Stimulated activated CD4-positive, alpha-beta T cell treated with anti-CD3 and anti-CD28 coated beads, Interleukin-4, amount 100 ng/mL, for 48 hours (primary cell): ENCODE data around the gene OPRD1.
"Not testable (repeated sequence)": the region's sequence is repeated elsewhere in the genome, so short reads cannot be mapped to it uniquely, and the experiment has no call there.

Source experiments
- DNase-seq, 2 donors: peaks; one replicate each; pipeline ENCODE4 v3.0.0-alpha.2; 2020; ENCODE audit warnings: low read depth in 2 of 2

Gene OPRD1

DNA sequence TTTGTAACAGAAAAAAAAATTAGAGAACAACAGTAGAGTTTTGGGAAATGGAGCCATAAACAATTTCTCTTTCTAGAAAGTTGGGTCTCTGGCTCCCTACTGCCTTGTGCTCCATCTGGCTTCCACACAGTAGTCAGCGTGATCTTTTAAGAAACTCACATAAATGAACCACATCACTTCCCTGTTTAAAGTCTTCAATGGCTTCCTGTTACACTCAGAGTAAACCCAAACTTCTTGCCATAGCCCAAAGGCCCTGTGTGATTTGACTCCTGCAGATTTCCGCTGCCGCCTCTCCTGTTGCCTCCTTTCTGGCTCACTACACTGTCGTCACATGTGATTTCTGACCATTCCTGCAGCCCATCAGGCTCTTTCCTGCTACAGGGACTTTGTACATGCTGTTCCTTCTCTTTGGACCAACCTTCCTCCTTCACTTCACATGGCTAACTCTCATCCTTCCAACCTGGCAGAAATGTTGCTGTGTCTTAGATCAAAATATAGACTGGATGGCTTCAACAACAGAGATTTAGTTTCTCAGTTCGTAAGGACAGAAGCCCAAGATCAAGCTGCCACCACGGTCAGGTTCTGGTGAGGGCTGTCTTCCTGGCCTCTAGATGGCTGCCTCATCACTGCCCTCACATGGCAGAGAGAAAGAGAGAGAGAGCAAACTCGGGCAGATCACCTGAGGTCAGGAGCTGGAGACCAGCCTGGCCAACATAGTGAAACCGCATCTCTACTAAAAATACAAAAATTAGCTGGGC lies 34.0 kb downstream of the OPRD1 start:
- no peak for DNase-seq

GRCh38 chr1:28847207-28847606 lies 35.2 kb downstream of the OPRD1 start:
- DNase-seq: not testable (repeated sequence)

GRCh38 chr1:28848416-28848815 lies 36.4 kb downstream of the OPRD1 start:
- no peak for DNase-seq

GRCh38 chr1:28853093-28853742 lies 41.2 kb downstream of the OPRD1 start:
- DNase-seq: no peak

- not testable (repeated sequence) for DNase-seq
These were observed 42.4 kb downstream of the OPRD1 start for GRCh38 chr1:28854406-28854805.

GRCh38 chr1:28855046-28855445 lies 43.1 kb downstream of the OPRD1 start:
- DNase-seq: no peak

DNA sequence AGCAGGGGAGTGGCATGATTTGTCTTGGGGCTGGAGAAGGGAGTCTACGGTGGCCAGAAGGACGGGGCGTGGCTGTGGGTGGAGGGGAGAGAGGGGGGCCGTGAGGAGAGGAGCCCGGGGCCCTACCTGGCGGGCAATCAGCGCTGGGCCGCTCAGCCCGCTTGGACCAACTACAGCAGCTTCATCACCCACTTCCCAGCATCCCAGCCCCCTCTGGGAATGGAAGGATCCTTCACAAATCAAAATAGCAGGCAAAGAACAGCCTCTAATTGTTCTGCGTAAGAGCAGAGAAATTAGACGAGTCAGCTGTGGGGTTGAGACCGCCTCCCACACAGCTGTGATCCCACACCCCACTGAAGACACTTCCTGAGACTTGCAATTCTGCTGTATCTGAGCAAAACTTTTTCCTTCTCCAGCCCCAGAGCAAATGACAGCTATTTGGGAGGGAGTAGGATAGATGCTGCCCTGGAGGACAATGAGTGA lies 43.5 kb downstream of the OPRD1 start:
- no peak for DNase-seq

DNA sequence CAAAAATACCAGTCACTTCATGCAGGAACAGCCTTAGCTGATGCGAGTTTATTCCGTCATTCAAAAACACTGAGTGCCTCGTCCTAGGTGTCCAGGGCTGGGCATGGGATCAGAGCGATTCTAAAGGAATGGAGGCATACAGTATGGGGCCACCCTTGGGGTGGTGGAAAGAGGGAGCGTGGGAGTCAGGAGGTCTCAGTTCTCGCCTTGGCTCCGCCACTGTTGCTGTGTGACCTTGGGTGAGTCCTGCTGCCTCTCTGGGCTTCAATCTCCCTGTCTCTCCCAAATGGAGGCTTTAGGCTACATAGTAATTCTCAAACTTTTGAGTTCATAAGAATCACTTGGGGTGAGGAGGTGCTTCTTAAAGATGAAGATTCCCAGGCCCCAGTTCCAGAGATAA lies 44.0 kb downstream of the OPRD1 start:
- DNase-seq: no peak

GRCh38 chr1:28860332-28861073 lies 48.5 kb downstream of the OPRD1 start:
- no peak for DNase-seq

DNA sequence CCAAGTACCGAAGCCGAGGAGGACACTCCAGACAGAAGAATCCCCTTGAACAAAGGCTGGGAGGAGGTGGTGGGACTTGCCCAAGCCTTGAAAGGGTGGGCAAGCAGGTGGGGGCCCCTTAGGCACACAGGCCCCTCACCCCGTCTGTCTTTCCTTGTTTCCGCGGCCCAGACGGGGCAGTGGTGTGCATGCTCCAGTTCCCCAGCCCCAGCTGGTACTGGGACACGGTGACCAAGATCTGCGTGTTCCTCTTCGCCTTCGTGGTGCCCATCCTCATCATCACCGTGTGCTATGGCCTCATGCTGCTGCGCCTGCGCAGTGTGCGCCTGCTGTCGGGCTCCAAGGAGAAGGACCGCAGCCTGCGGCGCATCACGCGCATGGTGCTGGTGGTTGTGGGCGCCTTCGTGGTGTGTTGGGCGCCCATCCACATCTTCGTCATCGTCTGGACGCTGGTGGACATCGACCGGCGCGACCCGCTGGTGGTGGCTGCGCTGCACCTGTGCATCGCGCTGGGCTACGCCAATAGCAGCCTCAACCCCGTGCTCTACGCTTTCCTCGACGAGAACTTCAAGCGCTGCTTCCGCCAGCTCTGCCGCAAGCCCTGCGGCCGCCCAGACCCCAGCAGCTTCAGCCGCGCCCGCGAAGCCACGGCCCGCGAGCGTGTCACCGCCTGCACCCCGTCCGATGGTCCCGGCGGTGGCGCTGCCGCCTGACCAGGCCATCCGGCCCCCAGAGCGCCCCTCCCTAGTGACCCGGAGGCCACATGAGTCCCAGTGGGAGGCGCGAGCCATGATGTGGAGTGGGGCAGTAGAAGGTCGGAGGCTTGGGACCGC lies 50.8 kb downstream of the OPRD1 start:
- DNase-seq: no peak

DNA sequence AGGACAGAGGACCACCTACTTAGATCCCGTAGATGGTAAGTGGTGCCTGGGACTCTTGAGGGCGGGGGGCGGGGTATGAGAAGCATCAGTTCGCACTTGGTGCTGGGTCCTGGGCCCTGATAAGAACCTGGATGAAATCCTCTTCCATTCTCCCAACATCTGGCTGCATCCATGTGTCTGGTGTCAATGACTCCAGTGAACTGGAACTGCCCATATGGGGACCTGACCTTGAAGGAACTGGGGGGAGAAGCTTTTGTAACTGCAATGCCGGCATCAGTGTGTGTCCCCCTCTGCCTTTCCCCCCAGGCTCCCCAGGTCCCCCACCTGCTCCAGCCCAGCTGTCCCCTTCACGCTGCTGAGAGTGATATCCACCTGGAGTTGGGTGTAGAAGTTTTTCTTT lies 52.7 kb downstream of the OPRD1 start:
- DNase-seq: no peak

GRCh38 chr1:28865997-28866650 lies 54.2 kb downstream of the OPRD1 start:
- no peak for DNase-seq

DNA sequence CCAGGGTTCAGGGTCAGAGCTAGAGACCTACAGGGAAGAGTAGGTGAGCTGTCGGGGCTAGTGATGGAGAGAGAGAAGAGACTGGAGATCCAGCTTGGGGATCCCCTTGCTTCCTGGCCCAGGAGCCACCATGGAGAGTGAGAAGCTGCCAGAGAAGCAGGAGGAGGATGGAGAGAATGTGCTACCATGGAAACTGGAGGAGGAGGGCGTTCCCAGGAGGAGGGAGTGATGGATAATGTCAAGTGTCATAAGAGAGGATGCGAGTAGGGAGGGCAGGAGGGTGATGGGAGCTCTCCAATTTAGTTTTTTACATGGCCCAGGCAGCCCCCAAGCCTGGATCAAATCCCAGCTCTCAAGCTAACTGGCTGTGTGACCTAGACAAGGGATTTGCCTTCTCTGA lies 55.9 kb downstream of the OPRD1 start:
- no peak for DNase-seq

DNA sequence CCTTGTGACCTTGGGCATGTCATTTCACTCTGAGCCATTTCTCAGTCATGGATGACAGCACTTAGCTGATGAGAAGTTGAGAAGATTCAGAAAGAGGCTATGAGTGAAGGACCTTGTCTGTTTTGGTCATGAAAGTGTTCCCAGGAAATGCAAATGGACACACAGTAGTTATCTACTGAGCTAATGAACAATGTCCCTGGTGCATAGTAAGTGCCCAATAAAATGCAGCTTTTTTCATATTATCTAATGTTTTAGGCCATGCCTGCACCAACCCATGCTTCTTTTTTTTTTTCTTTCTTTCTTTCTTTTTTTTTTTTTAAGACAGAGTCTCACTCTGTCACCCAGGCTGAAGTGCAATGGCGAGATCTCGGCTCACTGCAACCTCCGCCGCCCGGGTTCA lies 58.0 kb downstream of the OPRD1 start:
- no peak for DNase-seq

DNA sequence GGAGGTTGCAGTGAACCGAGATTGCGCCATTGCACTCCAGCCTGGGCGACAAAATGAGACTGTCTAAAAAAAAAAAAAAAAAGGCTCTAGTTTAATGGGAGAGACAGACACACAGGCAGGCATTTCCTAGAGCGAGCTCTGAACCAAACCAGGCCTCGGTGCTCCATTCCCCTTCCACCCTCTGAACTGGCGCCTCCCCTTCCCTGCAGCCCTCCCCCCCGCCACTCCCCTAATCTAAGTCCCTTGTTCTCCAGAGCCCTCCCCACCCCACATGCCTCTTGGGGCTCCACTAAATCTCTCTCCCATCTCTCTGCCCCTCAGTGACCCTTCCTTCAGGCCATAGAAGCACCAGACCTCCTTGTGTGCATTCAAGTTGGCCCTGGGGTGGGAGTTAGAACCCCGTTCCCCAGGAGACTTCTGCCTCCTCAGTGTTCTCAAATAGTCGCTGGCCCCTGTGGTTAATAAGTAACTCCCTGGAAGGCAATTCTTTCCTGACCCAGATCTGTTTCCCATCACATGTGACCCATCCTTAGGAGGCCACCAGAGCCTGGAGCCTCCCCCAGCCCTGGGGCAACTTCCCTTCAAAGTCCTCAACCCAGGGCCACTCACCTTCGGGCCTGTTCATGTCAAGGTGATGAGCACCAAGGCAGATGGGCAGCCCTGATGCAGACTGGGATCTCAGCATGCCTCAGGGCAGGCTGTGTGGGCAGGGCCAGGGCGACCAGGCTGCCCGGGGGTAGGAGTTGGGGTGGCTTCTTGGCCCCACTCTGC lies 59.8 kb downstream of the OPRD1 start:
- no peak for DNase-seq

DNA sequence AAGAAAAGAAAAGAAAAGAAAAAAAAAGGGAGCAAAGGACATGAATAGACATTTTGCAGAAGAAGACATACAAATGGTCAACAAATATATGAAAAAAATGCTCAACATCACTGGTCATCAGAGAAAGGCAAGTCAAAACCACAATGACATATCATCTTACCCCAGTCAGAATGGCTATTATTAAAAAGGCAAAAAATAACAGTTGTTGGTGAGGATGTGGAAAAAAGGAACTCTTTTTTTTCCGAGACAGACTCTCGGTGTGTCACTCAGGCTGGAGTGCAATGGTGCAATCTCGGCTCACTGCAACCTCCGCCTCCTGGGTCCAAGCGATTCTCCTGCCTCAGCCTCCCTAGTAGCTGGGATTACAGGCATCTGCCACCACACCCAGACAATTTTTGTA lies 63.2 kb downstream of the OPRD1 start:
- DNase-seq: not testable (repeated sequence)

GRCh38 chr1:28877132-28877781 lies 65.3 kb downstream of the OPRD1 start:
- DNase-seq: peak; percentile 63 to 70

DNA sequence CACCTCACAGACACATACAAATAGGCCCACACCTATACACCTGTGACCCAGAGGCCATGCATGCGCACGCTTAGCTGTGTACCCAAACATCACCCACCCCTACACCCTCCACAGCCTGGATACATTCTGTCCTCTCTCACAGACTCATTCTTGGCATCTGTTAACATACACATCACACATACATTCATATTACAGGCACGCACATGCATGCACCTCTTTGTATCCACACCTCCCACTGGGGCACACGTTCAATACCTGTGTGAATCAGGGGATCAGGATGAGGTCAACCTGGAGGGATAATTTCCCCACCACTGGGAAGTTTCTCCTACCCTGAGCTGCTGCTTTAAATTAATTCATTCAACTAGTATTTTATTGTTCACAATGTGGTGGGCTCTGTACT lies 66.8 kb downstream of the OPRD1 start:
- no peak for DNase-seq

DNA sequence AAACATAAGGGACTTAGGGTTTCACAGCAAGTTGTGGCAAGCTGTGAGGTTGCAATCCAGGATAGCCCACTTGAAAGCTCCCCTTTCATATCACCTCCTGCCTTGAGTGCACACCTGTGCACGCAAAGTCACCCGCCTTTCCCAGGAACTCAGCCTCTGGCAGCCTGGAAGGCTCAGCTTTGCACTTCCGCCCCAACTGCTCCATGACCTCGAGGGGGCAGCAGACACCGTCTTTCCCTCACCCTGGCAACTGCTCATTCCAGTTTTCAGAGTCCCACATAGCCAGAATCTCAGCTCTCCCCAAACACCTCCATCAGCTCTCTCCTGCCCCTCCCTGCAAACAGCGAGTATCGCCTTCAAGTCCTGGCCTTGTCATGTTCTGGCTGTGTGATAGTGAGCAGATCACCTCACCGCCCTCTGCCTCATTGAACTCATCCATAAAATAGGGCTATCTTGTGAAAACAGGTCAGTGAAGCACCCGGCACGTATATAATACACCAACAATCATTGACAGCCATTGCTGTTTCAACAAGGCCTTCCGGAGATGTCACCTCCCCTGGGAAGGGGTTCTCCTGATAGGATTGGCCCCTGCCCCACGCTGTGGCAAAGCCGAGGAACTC lies 70.1 kb downstream of the OPRD1 start:
- peak; percentile 73 to 76 for DNase-seq

DNA sequence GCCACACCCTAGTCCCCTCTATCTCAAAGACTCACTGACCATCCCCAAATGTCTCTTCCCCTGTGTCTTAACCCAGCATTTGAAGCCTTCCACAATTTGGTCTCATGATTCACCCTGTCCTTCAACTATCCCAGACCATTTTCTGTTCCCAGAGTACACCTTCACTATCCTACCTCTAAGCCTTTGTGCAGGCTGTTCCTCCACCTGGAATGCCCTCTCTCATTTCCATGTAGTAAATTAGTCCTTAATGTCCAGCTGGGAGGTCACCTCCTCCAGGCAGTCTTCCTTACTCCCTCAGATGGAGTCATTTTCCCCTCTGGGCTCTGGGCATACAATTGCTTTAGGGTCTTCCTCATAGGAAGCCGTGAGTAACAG lies 71.3 kb downstream of the OPRD1 start:
- DNase-seq: no peak
